ENCODE measurements around the gene ATP10B. TPM values are rescaled to one million over a fixed set of nuclear protein-coding genes. Genes with fewer than 3 reads are reported as not detected.

ATP10B gene
- total RNA-seq, 1 experiment from 2014 or later, result 0.11 TPM

GRCh38 chr5:160749682-160750081 is 102.3 kb downstream of the ATP10B start (continued):
- no peak for TF ChIP-seq CDX4 (CRISPR knock-in tag; IDR thresholded peaks at IDR 0.05; ENCODE audit: borderline replicate concordance)
- no peak for TF ChIP-seq ZNF423 (CRISPR knock-in tag; IDR thresholded peaks at IDR 0.05)
- no peak for TF ChIP-seq GABPB1 (CRISPR knock-in tag; IDR thresholded peaks at IDR 0.05)
- no peak for TF ChIP-seq PRRX2 (CRISPR knock-in tag; IDR thresholded peaks at IDR 0.05)
- TF ChIP-seq HMGXB4 (CRISPR knock-in tag; IDR thresholded peaks at IDR 0.05), result no peak
- TF ChIP-seq ZSCAN18 (CRISPR knock-in tag; IDR thresholded peaks at IDR 0.05), result no peak
- no peak for TF ChIP-seq NR2C2 (CRISPR knock-in tag; IDR thresholded peaks at IDR 0.05)
- TF ChIP-seq EMX1 (CRISPR knock-in tag; IDR thresholded peaks at IDR 0.05), result no peak
- TF ChIP-seq RELA (CRISPR knock-in tag; IDR thresholded peaks at IDR 0.05; ENCODE audit: borderline replicate concordance), result no peak
- no peak for TF ChIP-seq ZMAT4 (CRISPR knock-in tag; IDR thresholded peaks at IDR 0.05)
- TF ChIP-seq RORB (CRISPR knock-in tag; IDR thresholded peaks at IDR 0.05), result no peak

GRCh38 chr5:160749026-160749425 is 103.0 kb downstream of the ATP10B start:
- no peak overlapping the region for H3K4me3 Mint-ChIP-seq
- H3K4me1 Mint-ChIP-seq, result peaks cover 15% of the 10 kb centered on the region
- CTCF ChIA-PET, result no interaction called here

GRCh38 chr5:160747987-160748386 is 104.0 kb downstream of the ATP10B start:
- Mint-ChIP-seq H3K36me3 (no peaks in the 10 kb centered on the region), H3K4me3 (no peak overlapping the region), H3K4me1 (peaks cover 19% of the 10 kb centered on the region), H3K9me3 (no peaks in the 10 kb centered on the region), H3K27ac (peak overlapping the region; percentile 6; the same call in 1 of the 2 replicates), H3K27me3 (ENCODE audit: low read depth) (no peaks in the 10 kb centered on the region)
- ChIA-PET POLR2A (interaction anchor here (0.6 kb wide), 1 partner anchor 50 kb away, joined by 11 read pairs; no protein-coding TSS in a partner anchor), CTCF (interaction anchor here (1.2 kb wide), 1 partner anchor 39 kb away, joined by 3 read pairs; no protein-coding TSS in a partner anchor)
- peak; percentile 22; the same call in 1 of the 2 replicates for ATAC-seq
- no peak for TF ChIP-seq MXD4 (CRISPR knock-in tag; IDR thresholded peaks at IDR 0.05; ENCODE audit: borderline replicate concordance)
- no peak for TF ChIP-seq ZBTB21 (CRISPR knock-in tag; IDR thresholded peaks at IDR 0.05; ENCODE audit: borderline replicate concordance)
- no peak for TF ChIP-seq OVOL2 (CRISPR knock-in tag; IDR thresholded peaks at IDR 0.05; ENCODE audit: borderline replicate concordance)
- TF ChIP-seq JAZF1 (CRISPR knock-in tag; IDR thresholded peaks at IDR 0.05), result no peak
- DNase-seq (ENCODE audit: low spot score), result no peak

More at GRCh38 chr5:160749026-160749425, 103.0 kb downstream of the ATP10B start:
- TF ChIP-seq KAT7 (CRISPR knock-in tag; IDR thresholded peaks at IDR 0.05; ENCODE audit: borderline replicate concordance) (no peak), ETV6 (CRISPR knock-in tag; IDR thresholded peaks at IDR 0.05) (no peak), CBFB (CRISPR knock-in tag; IDR thresholded peaks at IDR 0.05; ENCODE audit: low read depth) (no peak)
- no peak for ATAC-seq
- Mint-ChIP-seq H3K27me3 (ENCODE audit: low read depth) (no peaks in the 10 kb centered on the region), H3K9me3 (no peaks in the 10 kb centered on the region), H3K27ac (no peak overlapping the region), H3K36me3 (no peaks in the 10 kb centered on the region)
- DNase-seq (ENCODE audit: low spot score), result no peak
- POLR2A ChIA-PET, result no interaction called here

GRCh38 chr5:160747559-160747958 is 104.5 kb downstream of the ATP10B start:
- H3K4me1 Mint-ChIP-seq, result peaks cover 19% of the 10 kb centered on the region
- no peak overlapping the region for H3K27ac Mint-ChIP-seq
- no peak for ATAC-seq
- no peak overlapping the region for H3K4me3 Mint-ChIP-seq
- CTCF ChIA-PET, result interaction anchor here (1.2 kb wide), 1 partner anchor 40 kb away, joined by 3 read pairs; no protein-coding TSS in a partner anchor
- H3K27me3 Mint-ChIP-seq (ENCODE audit: low read depth), result no peaks in the 10 kb centered on the region
- H3K36me3 Mint-ChIP-seq, result no peaks in the 10 kb centered on the region
- no peaks in the 10 kb centered on the region for H3K9me3 Mint-ChIP-seq
- no peak for DNase-seq (ENCODE audit: low spot score)
- POLR2A ChIA-PET, result interaction anchor here (0.6 kb wide), 1 partner anchor 51 kb away, joined by 11 read pairs; no protein-coding TSS in a partner anchor
- TF ChIP-seq STAT6 (CRISPR knock-in tag; conservative IDR thresholded peaks at IDR 0.05; ENCODE audit: low read depth) (no peak), ZBTB21 (CRISPR knock-in tag; IDR thresholded peaks at IDR 0.05; ENCODE audit: borderline replicate concordance) (no peak), FOXP1 (CRISPR knock-in tag; IDR thresholded peaks at IDR 0.05; ENCODE audit: borderline replicate concordance) (no peak), CREB1 (CRISPR knock-in tag; IDR thresholded peaks at IDR 0.05) (no peak), GTF2I (CRISPR knock-in tag; conservative IDR thresholded peaks at IDR 0.05) (no peak), ZNF263 (CRISPR knock-in tag; IDR thresholded peaks at IDR 0.05; ENCODE audit: low read depth) (no peak), ZNF232 (CRISPR knock-in tag; IDR thresholded peaks at IDR 0.05) (no peak), NFE2L1 (CRISPR knock-in tag; IDR thresholded peaks at IDR 0.05) (no peak), ZNF396 (CRISPR knock-in tag; IDR thresholded peaks at IDR 0.05; ENCODE audit: borderline replicate concordance) (no peak)

Measured in WTC11 (cell line).